HCT116 (cell line): ENCODE measurements around the gene PCDHAC2. TPM values are rescaled to one million over a fixed set of nuclear protein-coding genes. Genes with fewer than 3 reads are reported as not detected.

ENCODE experiments used
- ATAC-seq: fragments of 200-7000 bp; cut with Tn5 transposase; 2 replicates; pipeline ENCODE4 v1.9.1; 2020; ENCODE audit warnings: mild to moderate bottlenecking, moderate library complexity
- BruUV-seq: library from RNA; stranded (reverse); fragments of 400-500 nt; replicated peaks from 2 replicates; lab custom pipeline; 2021; lab: Mats Ljungman, UMichigan
- CTCF ChIA-PET: fragments of 300-600 bp; sonication (Branson Sonifier 250); formaldehyde crosslinking; loops from one replicate; lab custom pipeline; 2021; ENCODE audit warnings: antibody characterized with exemption; lab: Charles Lee
- POLR2A ChIA-PET: fragments of 300-600, 350-600 bp; sonication (Branson Sonifier 250); formaldehyde crosslinking; loops from one replicate; lab custom pipeline; 2021; ENCODE audit warnings: antibody characterized with exemption; lab: Charles Lee
- RAD21 ChIA-PET, 2 experiments: fragments of 300-600 bp; sonication (Branson Sonifier 250); formaldehyde crosslinking; loops; one replicate each; lab custom pipeline; 2023; ENCODE audit warnings: low total read pairs in 2 of 2; ENCODE audit not compliant: uncharacterized antibody in 2 of 2, unreplicated experiment in 2 of 2, low non-redundant PET in 1 of 2; lab: Charles Lee
- DNase-seq: peaks from one replicate; pipeline ENCODE4 v3.0.0-alpha.2; 2010; ENCODE audit warnings: low read depth, low spot score
- H2AFZ ChIP-seq: fragments of 200-600 bp; shearing (Covaris generic), sonication (generic); 2 replicates; pipeline ENCODE4 v1.6.1; 2017; ENCODE audit warnings: low read depth, mixed run types, mixed read lengths, antibody characterized with exemption, low read length; ENCODE audit not compliant: poor library complexity, severe bottlenecking
- H3K27ac ChIP-seq: 2 replicates; pipeline ENCODE4 v1.5.1; 2012; ENCODE audit warnings: low read depth, low read length
- H3K27me3 ChIP-seq: fragments of 200-600 bp; sonication (generic); 2 replicates; pipeline ENCODE4 v1.6.1; 2016; ENCODE audit warnings: mixed run types, low read length, mixed read lengths; ENCODE audit not compliant: insufficient read depth
- H3K36me3 ChIP-seq, 2 experiments: fragments of 200-500 bp in 1 of 2; fragments of 200-600 bp in 1 of 2; sonication (Bioruptor generic) in 1 of 2; sonication (generic) in 1 of 2; 2 replicates each; pipeline versions ENCODE4 v1.5.1 to v1.6.1; 2014 to 2016; ENCODE audit warnings: low read length in 2 of 2, inconsistent platforms in 1 of 2, mixed read lengths in 1 of 2, mixed run types in 1 of 2; ENCODE audit not compliant: insufficient read depth in 2 of 2, control insufficient read depth in 1 of 2
- H3K4me1 ChIP-seq, 2 experiments: fragments of 200-600 bp in 1 of 2; sonication (generic) in 1 of 2; 2 replicates each; pipeline versions ENCODE4 v1.5.1 to v1.6.1; 2012 to 2017; ENCODE audit warnings: low read length in 2 of 2, inconsistent platforms in 1 of 2, mild to moderate bottlenecking in 1 of 2, mixed read lengths in 1 of 2, mixed run types in 1 of 2, moderate library complexity in 1 of 2; ENCODE audit not compliant: insufficient read depth in 2 of 2, control insufficient read depth in 1 of 2
- H3K4me2 ChIP-seq: fragments of 200-600 bp; sonication (generic); 2 replicates; pipeline ENCODE4 v1.6.1; 2017; ENCODE audit warnings: mixed run types, low read length, mixed read lengths
- H3K4me3 ChIP-seq, 2 experiments: fragments of 200-600 bp in 1 of 2; sonication (generic) in 1 of 2; replicated peaks in 1 of 2; 2 replicates each; pipeline ENCODE4 v1.5.1; 2011 to 2016; ENCODE audit warnings: low read length in 2 of 2, control low read depth in 1 of 2, low read depth in 1 of 2, mild to moderate bottlenecking in 1 of 2, mixed read lengths in 1 of 2, mixed run types in 1 of 2
- H3K79me2 ChIP-seq: fragments of 200-600 bp; sonication (generic); 2 replicates; pipeline ENCODE4 v1.6.1; 2017; ENCODE audit warnings: mild to moderate bottlenecking, mixed run types, low read length, moderate library complexity, mixed read lengths; ENCODE audit not compliant: insufficient read depth
- H3K9ac ChIP-seq: fragments of 200-600 bp; sonication (generic); 2 replicates; pipeline ENCODE4 v1.6.1; 2016; ENCODE audit warnings: low read length, mixed read lengths
- H3K9me2 ChIP-seq: fragments of 200-600 bp; sonication (generic), shearing (Covaris generic); 2 replicates; pipeline ENCODE4 v1.6.1; 2017; ENCODE audit warnings: mixed run types, mild to moderate bottlenecking, moderate library complexity; ENCODE audit not compliant: insufficient read depth
- H3K9me3 ChIP-seq, 2 experiments: fragments of 200-500 bp in 1 of 2; fragments of 200-600 bp in 1 of 2; sonication (Bioruptor generic) in 1 of 2; sonication (generic) in 1 of 2; 2 replicates each; pipeline ENCODE4 v1.6.1; 2014 to 2017; ENCODE audit warnings: low read length in 2 of 2, mixed read lengths in 2 of 2, inconsistent platforms in 1 of 2, low read depth in 1 of 2, mild to moderate bottlenecking in 1 of 2, mixed run types in 1 of 2, moderate library complexity in 1 of 2; ENCODE audit not compliant: control insufficient read depth in 1 of 2, insufficient read depth in 1 of 2
- H4K20me1 ChIP-seq: fragments of 200-600 bp; sonication (generic), shearing (Covaris generic); 2 replicates; pipeline ENCODE4 v1.6.1; 2017; ENCODE audit warnings: mixed run types, mild to moderate bottlenecking, moderate library complexity; ENCODE audit not compliant: insufficient read depth
- CBX3 ChIP-seq: IDR thresholded peaks from 2 replicates; pipeline ENCODE4 v1.6.1; 2012; ENCODE audit warnings: low read depth
- CEBPB ChIP-seq: IDR thresholded peaks from 2 replicates; pipeline ENCODE4 v1.6.1; 2012; ENCODE audit warnings: low read depth
- ELF1 ChIP-seq: IDR thresholded peaks from 2 replicates; pipeline ENCODE4 v1.6.1; 2012; ENCODE audit warnings: low read depth, borderline replicate concordance
- EZH2 ChIP-seq: fragments of 200-600 bp; sonication (generic); IDR thresholded peaks from 2 replicates; pipeline ENCODE4 v1.6.1; 2017; ENCODE audit warnings: antibody characterized with exemption, mixed run types
- JUND ChIP-seq: IDR thresholded peaks from 2 replicates; pipeline ENCODE4 v1.6.1; 2012
- POLR2AphosphoS5 ChIP-seq: IDR thresholded peaks from 2 replicates; pipeline ENCODE4 v1.6.1; 2011; ENCODE audit warnings: mild to moderate bottlenecking, low read depth, low read length, moderate library complexity
- RAD21 ChIP-seq: IDR thresholded peaks from 2 replicates; pipeline ENCODE4 v1.6.1; 2012; ENCODE audit warnings: low read depth, mild to moderate bottlenecking
- SIN3A ChIP-seq: IDR thresholded peaks from 2 replicates; pipeline ENCODE4 v1.6.1; 2012; ENCODE audit warnings: low read depth
- SRF ChIP-seq: IDR thresholded peaks from 2 replicates; pipeline ENCODE4 v1.6.1; 2012; ENCODE audit warnings: low read depth
- YY1 ChIP-seq: IDR thresholded peaks from 2 replicates; pipeline ENCODE4 v1.6.1; 2011; ENCODE audit warnings: low read length, low read depth, moderate library complexity, mild to moderate bottlenecking; ENCODE audit not compliant: insufficient replicate concordance; ENCODE audit errors: extremely low read depth
- ZNF274 ChIP-seq: fragments of 200-500 bp; sonication (Bioruptor generic); IDR thresholded peaks from 2 replicates; pipeline ENCODE4 v1.6.1; 2014; ENCODE audit warnings: mild to moderate bottlenecking, low read depth, low read length, inconsistent platforms
- intact Hi-C: fragments of 100-400 bp; cut with micrococcal nuclease; formaldehyde crosslinking; loops from 2 replicates; pipeline ENCODE4 v1.10.0; 2022
- total RNA-seq: library from RNA; stranded (reverse); gene quantifications from one replicate; pipeline ENCODE4 v1.2.1, GENCODE V29; 2021; ENCODE audit not compliant: unreplicated experiment
- TF ChIP-seq, protein P1 (sequence below): IDR thresholded peaks from 2 replicates; pipeline ENCODE4 v1.6.1; 2011; ENCODE audit warnings: mild to moderate bottlenecking, low read length, moderate library complexity; ENCODE audit not compliant: insufficient replicate concordance; ENCODE audit errors: extremely low read depth

The PCDHAC2 gene
- total RNA-seq, 1 experiment from 2014 or later = 3.2 TPM

- ChIA-PET RAD21 (no interaction called here), CTCF (interaction anchor here (1.0 to 2.9 kb wide), 2 partner anchors 37 to 77 kb away, joined by 3 to 13 read pairs; partner anchors contain the start of gene PCDHAC1), POLR2A (no interaction called here)
- no TSS peak for BruUV-seq
- H3K4me3 ChIP-seq = no peak overlapping the region
- no peaks in the 10 kb centered on the region for H3K36me3 ChIP-seq
- H3K9me2 ChIP-seq = no peaks in the 10 kb centered on the region
- no peaks in the 10 kb centered on the region for H3K79me2 ChIP-seq
- peaks cover 38 to 44% of the 10 kb centered on the region in 2 experiments for H3K4me1 ChIP-seq
- ATAC-seq = no peak
- DNase-seq = no peak
- H4K20me1 ChIP-seq = no peaks in the 10 kb centered on the region
- H2AFZ ChIP-seq = no peak overlapping the region
- no peak overlapping the region for H3K9ac ChIP-seq
- H3K27me3 ChIP-seq = no peaks in the 10 kb centered on the region
- intact Hi-C loops = loop anchor here (10.0 kb wide), 1 partner anchor 278 kb away; no protein-coding TSS in a partner anchor
- peak overlapping the region; percentile 85; the same call in 1 of the 2 replicates for H3K4me2 ChIP-seq
- TF ChIP-seq JUND (no peak), SRF (no peak), POLR2AphosphoS5 (no peak), CBX3 (no peak), ZNF274 (no peak), SIN3A (no peak), CEBPB (no peak), RAD21 (no peak), YY1 (no peak), EZH2 (no peak), ELF1 (no peak)
- TF ChIP-seq, protein P1, sequence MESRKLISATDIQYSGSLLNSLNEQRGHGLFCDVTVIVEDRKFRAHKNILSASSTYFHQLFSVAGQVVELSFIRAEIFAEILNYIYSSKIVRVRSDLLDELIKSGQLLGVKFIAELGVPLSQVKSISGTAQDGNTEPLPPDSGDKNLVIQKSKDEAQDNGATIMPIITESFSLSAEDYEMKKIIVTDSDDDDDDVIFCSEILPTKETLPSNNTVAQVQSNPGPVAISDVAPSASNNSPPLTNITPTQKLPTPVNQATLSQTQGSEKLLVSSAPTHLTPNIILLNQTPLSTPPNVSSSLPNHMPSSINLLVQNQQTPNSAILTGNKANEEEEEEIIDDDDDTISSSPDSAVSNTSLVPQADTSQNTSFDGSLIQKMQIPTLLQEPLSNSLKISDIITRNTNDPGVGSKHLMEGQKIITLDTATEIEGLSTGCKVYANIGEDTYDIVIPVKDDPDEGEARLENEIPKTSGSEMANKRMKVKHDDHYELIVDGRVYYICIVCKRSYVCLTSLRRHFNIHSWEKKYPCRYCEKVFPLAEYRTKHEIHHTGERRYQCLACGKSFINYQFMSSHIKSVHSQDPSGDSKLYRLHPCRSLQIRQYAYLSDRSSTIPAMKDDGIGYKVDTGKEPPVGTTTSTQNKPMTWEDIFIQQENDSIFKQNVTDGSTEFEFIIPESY = no peak
- no peaks in the 10 kb centered on the region for H3K9me3 ChIP-seq
- peak overlapping the region; percentile 86 for H3K27ac ChIP-seq
These were observed 36.8 kb downstream of the PCDHAC2 start for GRCh38 chr5:141003031-141003430.
